ENCODE measurements around the gene CDK5. TPM values are rescaled to one million over a fixed set of nuclear protein-coding genes. Genes with fewer than 3 reads are reported as not detected.

The CDK5 gene
- polyA plus RNA-seq, 1 donor from 2014 or later = 88.3 TPM

GRCh38 chr7:151082141-151083070, 24.7 kb upstream of the CDK5 start:
- H3K36me3 ChIP-seq (ENCODE audit: insufficient read depth, low read length) = no peaks in the 10 kb centered on the region
- peaks cover 13% of the 10 kb centered on the region for H3K79me2 ChIP-seq (replicated peaks; ENCODE audit: insufficient read depth, low read length)
- H3K4me3 ChIP-seq (ENCODE audit: low read length) = peak overlapping the region; percentile 79
- peak overlapping the region; percentile 75 for H3K9ac ChIP-seq (ENCODE audit: low read length)
- no peaks in the 10 kb centered on the region for H3K9me3 ChIP-seq (ENCODE audit: low read length)
- TF ChIP-seq CTCF (IDR thresholded peaks at IDR 0.05; ENCODE audit: poor library complexity, severe bottlenecking) = no peak
- TF ChIP-seq TAF1 (IDR thresholded peaks at IDR 0.05; ENCODE audit: low read depth) = no peak
- TF ChIP-seq POLR2AphosphoS5 (IDR thresholded peaks at IDR 0.05) = no peak
- no peak for TF ChIP-seq MXI1 (conservative IDR thresholded peaks at IDR 0.05; ENCODE audit: poor library complexity, severe bottlenecking)
- no peaks in the 10 kb centered on the region for H4K20me1 ChIP-seq (ENCODE audit: insufficient read depth)
- peak overlapping the region; percentile 40 for H2AFZ ChIP-seq (ENCODE audit: low read depth, low read length)
- H3K27ac ChIP-seq (ENCODE audit: low read length) = no peak overlapping the region
- H3F3A ChIP-seq (ENCODE audit: insufficient read depth, low read length, poor library complexity, severe bottlenecking) = no peaks in the 10 kb centered on the region
- peak overlapping the region; percentile 56 for H3K4me2 ChIP-seq (ENCODE audit: low read length)
- H3K27me3 ChIP-seq (ENCODE audit: insufficient read depth, low read depth, low read length) = no peaks in the 10 kb centered on the region
- no peaks in the 10 kb centered on the region for H3K9me2 ChIP-seq (ENCODE audit: insufficient read depth, low read length)

DNA sequence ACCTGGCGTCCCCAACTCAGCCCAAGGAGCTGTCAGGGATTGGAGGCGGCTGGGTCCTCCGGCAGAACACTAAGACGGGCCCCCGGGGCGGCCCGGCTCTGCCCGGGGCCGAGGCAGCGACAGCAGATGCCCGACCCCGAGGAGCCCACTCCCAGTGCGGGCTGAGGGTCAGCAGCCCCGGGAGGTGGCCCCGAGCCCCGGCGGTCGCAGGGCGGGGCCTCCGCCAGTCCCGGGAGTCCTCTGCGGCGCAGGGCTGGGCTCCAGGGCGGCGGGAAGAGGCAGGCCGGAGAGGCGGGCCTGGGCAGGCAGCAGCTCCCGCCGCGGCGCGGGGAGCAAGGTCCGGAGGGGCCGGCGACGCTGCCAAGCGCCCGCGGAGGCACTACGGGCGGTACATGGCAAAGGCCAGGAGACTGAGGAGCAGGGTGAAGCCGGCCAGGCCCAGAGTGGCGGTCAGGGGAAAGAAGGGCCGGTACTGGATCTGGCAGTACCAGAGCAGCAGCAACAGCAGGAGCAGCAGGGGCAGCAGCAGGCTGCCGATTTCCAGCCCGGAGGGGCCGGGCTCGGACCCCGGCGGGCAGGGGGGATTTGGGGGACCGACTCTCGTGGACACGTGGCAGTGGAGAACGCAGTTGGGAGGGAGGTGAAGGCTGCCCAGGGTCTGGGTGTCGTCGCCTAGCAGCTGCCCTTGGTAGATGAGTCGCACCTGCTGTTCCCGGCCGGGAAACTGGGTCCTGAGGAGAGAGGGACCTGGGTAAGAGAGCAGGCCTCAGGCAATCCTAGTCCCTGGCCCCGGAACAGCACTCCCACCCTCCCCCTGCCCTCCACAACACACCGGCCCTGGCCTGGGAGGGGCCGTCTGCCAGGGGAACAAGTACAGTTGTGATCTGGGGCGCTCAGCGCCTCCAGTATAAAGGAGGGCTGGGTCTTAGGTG, 23.7 kb upstream of the CDK5 start:
- H3K9me2 ChIP-seq (ENCODE audit: insufficient read depth, low read length) = no peaks in the 10 kb centered on the region
- H3K36me3 ChIP-seq (ENCODE audit: insufficient read depth, low read length) = no peaks in the 10 kb centered on the region
- TF ChIP-seq, protein P1, sequence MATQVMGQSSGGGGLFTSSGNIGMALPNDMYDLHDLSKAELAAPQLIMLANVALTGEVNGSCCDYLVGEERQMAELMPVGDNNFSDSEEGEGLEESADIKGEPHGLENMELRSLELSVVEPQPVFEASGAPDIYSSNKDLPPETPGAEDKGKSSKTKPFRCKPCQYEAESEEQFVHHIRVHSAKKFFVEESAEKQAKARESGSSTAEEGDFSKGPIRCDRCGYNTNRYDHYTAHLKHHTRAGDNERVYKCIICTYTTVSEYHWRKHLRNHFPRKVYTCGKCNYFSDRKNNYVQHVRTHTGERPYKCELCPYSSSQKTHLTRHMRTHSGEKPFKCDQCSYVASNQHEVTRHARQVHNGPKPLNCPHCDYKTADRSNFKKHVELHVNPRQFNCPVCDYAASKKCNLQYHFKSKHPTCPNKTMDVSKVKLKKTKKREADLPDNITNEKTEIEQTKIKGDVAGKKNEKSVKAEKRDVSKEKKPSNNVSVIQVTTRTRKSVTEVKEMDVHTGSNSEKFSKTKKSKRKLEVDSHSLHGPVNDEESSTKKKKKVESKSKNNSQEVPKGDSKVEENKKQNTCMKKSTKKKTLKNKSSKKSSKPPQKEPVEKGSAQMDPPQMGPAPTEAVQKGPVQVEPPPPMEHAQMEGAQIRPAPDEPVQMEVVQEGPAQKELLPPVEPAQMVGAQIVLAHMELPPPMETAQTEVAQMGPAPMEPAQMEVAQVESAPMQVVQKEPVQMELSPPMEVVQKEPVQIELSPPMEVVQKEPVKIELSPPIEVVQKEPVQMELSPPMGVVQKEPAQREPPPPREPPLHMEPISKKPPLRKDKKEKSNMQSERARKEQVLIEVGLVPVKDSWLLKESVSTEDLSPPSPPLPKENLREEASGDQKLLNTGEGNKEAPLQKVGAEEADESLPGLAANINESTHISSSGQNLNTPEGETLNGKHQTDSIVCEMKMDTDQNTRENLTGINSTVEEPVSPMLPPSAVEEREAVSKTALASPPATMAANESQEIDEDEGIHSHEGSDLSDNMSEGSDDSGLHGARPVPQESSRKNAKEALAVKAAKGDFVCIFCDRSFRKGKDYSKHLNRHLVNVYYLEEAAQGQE (IDR thresholded peaks at IDR 0.05; ENCODE audit: borderline replicate concordance) = no peak
- TF ChIP-seq MXI1 (conservative IDR thresholded peaks at IDR 0.05; ENCODE audit: poor library complexity, severe bottlenecking) (no peak), RAD21 (conservative IDR thresholded peaks at IDR 0.05) (no peak), EP300 (conservative IDR thresholded peaks at IDR 0.05; ENCODE audit: poor library complexity, severe bottlenecking) (no peak), TAF1 (IDR thresholded peaks at IDR 0.05; ENCODE audit: low read depth) (no peak), EZH2 (IDR thresholded peaks at IDR 0.05; ENCODE audit: borderline replicate concordance, insufficient read depth, low read length, poor library complexity, severe bottlenecking) (no peak), CTCF (IDR thresholded peaks at IDR 0.05; ENCODE audit: poor library complexity, severe bottlenecking) (no peak), POLR2AphosphoS5 (IDR thresholded peaks at IDR 0.05) (no peak), SMC3 (conservative IDR thresholded peaks at IDR 0.05; ENCODE audit: poor library complexity) (no peak)
- peak overlapping the region; percentile 30 for H3K4me2 ChIP-seq (ENCODE audit: low read length)
- no peaks in the 10 kb centered on the region for H4K20me1 ChIP-seq (ENCODE audit: insufficient read depth)
- H3K79me2 ChIP-seq (replicated peaks; ENCODE audit: insufficient read depth, low read length) = peaks cover 13% of the 10 kb centered on the region
- H2AFZ ChIP-seq (ENCODE audit: low read depth, low read length) = no peak overlapping the region
- no peaks in the 10 kb centered on the region for H3K9me3 ChIP-seq (ENCODE audit: low read length)
- H3K27me3 ChIP-seq (ENCODE audit: insufficient read depth, low read depth, low read length) = no peaks in the 10 kb centered on the region
- H3F3A ChIP-seq (ENCODE audit: insufficient read depth, low read length, poor library complexity, severe bottlenecking) = no peaks in the 10 kb centered on the region
- peak overlapping the region; percentile 91 for H3K4me3 ChIP-seq (ENCODE audit: low read length)
- H3K9ac ChIP-seq (ENCODE audit: low read length) = peak overlapping the region; percentile 85
- no peak overlapping the region for H3K27ac ChIP-seq (ENCODE audit: low read length)
